Endothelial cell of hepatic sinusoid (primary cell): ENCODE results near the gene PNPLA6.

Source experiments
- in situ Hi-C: cut with HindIII; loops from 2 replicates; pipeline ENCODE4 v1.10.0; 2017; ENCODE audit warnings: low sequenced_read_pairs

The PNPLA6 gene

GRCh38 chr19:7535047-7535997 is at the start of gene PNPLA6:
Gene PNPLA6, plus strand, starts transcription at chr19:7535717. Its CDS starts 72 bp downstream, at chr19:7535789.
- in situ Hi-C loops = no loop called here

GRCh38 chr19:7486923-7487322 is 48.6 kb upstream of the PNPLA6 start:
- in situ Hi-C loops = no loop called here

GRCh38 chr19:7488736-7489353 is 46.7 kb upstream of the PNPLA6 start, which contains the start of gene PEX11G:
Gene PEX11G, minus strand, starts transcription at chr19:7489035. Its CDS starts 25 bp downstream, at chr19:7489010.
- in situ Hi-C loops = no loop called here

DNA sequence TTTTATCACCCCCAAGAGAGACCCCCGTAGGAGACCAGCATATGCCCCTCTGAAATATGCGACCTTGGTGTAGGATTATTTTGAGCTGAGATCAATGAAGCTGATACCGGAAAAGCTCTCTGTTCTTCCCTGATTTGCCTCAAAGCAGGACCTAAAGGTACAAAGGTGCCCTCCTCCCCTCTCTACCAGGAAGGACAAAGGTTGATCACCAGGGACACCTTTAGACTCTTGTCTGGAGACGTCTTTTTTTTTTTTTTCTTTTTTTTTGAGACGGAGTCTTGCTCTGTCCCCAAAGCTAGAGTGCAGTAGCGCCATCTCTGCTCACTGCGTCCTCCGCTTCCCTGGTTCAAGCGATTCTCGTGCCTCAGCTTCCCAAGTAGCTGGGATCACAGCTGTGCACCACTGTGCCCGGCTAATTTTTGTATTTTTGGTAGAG is 45.9 kb upstream of the PNPLA6 start:
- in situ Hi-C loops = no loop called here

GRCh38 chr19:7492142-7492541 is 43.4 kb upstream of the PNPLA6 start:
- in situ Hi-C loops = no loop called here

DNA sequence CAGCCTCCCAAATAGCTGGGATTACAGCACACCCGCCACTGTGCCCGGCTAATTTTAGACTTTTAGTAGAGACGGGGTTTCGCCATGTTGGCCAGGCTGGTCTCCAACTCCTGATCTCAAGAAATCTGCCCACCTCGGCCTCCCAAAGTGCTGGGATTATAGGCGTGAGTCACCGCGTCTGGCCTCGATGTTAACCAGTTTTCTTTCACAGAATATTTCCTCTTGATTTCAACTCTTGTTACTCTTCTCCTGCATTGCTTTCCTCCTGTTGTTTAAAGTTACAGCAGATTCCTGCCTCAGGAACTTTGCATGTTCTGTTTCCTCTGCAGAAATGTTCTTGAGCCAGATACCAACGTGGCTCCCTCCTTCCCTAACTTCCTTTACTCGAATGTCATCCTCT is 43.0 kb upstream of the PNPLA6 start:
- in situ Hi-C loops = no loop called here

DNA sequence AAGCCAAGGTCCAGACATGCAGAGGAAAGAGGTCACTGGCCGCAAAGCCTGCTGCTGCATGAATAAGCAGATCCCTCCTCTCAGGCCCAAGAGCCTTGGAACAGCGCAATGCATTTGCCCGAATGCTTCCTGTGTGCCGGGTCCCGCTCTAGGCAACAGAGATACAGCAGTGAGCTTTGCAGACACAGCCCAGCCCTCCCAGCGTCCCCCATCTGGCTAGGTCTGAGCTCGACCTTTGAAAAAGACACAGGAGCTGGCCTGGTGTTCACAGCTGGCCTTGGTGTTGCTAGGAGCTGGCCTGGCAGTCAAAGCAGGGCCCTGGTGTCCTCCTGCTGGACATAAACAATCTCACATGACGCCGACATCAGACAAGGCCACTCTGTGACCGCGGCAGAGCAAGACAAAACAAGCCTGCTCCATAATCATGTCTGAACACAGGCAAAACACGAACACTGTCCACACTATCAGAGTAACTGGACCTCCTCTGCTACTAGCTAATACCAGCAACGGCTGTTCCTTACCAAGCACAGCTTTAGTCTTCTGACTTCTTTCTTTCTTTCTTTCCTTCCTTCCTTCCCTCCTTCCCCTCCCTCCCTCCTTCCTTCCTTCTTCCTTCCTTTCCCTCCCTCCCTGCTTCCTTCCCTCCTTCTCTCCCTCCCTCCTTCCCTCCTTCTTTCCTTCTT is 41.0 kb upstream of the PNPLA6 start:
- in situ Hi-C loops = no loop called here

DNA sequence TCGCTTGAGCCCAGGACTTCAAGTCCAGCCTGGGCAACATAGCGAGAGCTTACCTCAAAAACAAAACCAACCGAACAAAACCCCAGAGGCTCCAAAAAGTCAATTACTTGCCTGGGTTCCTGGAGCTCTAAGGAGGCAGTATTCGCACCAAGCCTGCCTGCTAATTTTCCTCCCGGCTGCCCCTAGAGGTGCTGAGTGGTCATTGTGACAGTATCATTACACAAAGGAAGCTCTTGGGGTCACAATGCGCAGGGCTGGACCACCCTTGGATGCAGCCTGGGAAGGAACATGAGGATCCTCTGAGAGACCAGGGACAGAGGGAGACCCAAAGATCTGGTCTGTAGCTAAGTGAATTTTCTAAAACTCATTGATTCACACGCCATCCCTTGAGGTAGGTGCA is 38.2 kb upstream of the PNPLA6 start:
- in situ Hi-C loops = no loop called here

DNA sequence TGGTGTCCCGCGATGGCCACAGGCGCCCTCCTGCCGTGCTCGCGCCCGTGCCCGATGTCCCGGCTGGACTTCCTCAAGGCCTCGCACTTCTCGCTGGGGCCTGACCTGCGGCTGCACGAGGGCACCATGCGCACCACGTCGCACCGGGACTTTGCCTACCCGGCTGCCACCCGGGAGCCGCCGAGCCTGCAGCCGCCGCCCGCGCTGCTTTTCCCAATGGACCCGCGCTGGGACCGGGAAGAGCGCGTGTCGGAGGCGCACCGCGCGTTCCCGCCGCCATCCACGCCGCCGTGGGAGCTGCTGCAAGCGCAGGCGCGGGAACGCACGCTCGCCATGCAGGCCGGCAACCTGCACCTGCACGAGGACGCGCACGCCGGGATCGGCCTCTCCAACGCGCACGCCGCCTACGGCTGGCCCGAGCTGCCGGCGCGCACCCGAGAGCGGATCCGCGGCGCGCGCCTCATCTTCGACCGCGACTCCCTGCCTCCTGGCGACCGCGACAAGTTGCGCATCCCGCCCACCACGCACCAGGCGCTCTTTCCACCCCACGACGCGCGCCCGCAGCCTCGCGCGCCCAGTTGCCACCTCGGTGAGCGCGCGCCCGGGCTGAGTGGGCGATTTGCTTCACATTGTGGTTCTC is 34.6 kb upstream of the PNPLA6 start:
- in situ Hi-C loops = no loop called here

DNA sequence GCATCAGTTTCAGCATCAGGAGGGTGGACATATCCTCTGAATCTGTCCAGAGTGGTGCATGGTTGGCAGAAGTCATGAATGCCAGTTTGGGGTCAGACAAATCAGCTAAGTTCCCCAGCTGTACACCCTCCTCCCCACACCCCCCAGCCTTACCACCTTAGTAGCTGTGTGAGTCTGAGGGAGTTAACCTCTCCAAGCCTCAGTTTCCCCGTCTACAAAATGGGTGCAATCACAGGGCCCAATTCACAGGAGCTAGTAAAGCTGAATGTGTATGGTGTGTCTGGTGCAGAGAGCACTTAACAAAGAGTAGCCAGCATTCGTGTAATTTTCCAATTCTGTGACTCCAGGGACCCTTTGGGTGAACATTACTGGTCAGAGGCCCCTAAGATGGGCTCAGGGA is 33.0 kb upstream of the PNPLA6 start:
- in situ Hi-C loops = no loop called here

DNA sequence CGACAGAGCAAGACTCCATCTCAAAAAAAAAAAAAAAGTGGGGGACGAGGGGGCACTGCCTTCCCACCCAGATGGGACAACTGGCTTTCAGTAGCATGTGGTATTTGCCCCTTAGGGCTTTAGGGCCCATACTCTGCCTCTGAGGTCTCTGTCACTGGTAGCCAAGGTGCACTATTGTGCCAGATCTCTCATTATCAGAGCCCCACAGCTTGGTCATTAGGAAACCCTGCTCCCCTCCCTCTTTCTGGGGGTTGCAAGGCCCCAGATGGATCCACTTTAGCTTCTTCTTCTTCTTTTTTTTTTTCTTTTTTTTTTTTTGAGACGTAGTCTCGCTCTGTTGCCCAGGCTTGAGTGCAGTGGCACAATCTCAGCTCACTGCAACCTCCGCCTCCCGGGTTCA is 30.8 kb upstream of the PNPLA6 start:
- in situ Hi-C loops = no loop called here

GRCh38 chr19:7505288-7505681 is 30.2 kb upstream of the PNPLA6 start:
- in situ Hi-C loops = no loop called here

DNA sequence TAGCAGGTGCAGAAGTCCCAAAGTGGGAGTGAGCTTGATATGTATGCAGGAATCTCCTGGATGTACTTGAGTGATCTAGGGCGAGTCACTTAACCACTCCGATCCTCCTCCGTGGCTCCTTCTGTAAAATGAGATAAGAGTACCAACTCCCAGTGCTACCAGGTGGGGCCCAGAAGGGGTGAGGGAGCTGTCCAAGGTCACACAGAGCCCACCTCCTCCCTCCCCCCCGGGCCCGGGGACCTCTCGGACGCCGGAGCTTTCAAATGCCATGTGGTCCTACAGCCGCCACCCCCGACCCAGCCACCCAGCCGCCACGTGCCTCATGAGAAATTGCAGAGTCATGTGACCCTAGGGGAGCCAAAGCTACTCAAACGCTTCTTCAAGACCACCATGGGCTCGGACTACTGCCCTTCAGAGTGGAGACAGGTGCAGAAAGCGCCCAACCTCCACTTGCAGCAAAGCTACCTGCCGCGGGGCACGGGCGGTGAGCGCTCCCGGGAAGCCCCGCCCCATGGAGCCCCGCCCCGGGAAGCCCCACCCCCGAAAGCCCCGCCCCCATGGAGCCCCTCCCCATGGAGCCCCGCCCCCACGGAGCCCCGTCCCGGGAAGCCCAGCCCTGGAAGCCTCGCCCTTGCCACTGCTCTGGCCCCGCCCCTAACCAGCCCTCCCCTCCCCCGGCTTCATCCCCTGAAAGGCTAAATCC is 29.7 kb upstream of the PNPLA6 start:
- in situ Hi-C loops = no loop called here

DNA sequence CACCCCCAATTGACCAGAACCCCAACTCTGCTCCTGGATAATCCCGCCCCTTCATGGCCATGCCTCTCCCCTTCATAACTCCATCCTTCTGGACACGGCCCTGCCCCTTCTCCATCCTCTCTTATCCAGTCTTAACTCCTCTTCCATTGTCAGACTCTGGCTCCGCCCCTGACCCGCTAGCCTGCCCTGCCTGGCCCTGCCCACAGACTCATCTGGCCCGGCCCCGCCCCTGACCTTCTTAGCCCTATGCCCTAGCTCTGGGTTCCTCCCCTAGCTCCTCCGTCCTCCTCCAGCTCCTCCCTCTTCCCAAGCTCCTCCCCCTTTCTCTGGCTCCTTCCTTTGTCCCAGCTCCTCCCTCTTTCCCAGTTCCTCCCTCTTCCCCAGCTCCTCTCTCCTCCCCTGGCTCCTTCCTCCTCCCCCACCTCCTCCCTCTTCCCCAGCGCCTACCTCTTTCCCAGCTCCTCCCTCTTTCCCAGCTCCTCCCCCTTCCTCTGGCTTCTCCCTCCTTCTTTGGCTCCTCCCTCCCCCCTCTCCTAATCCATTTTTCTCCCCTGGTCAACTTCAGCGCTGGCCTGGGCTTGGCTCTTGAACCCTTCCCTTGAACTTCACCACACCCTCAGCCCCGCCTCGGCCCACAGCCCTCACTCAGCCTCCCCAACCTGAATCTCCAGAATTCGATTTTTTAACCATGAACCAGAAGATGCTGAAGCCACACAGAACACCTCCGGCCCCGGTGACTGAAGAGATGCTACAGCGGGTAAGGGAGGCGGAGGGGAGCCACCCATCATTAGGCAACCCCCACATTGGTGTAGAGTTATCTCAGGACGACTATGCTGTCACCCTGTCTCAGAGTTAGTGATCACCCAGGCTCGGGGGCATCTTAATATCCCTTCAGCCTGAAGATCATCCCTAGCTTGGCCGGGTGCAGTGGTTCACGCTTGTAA is 28.9 kb upstream of the PNPLA6 start:
- in situ Hi-C loops = no loop called here

- in situ Hi-C loops = no loop called here
These were observed 27.6 kb upstream of the PNPLA6 start for GRCh38 chr19:7507884-7508283.

DNA sequence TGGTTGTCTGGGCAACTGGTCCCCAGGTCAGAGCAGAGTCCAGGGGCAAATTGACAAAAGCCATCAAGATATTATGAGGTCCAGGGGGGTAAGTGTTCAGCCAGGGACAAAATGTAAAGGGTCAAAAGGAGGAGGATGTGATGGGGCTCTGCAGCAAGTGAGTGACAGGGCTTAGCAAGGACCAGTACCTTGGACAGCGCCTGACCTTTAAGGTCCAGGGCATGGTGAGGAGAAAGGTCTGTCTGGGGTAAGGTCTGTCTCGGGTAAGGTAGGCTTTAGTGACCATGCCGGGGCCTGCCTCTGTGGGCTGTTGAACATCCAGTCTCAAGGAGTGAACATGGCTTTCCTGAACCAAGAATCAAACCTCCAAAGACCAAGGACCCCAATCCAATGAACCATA is 25.9 kb upstream of the PNPLA6 start:
- in situ Hi-C loops = no loop called here

GRCh38 chr19:7512400-7512851 is 23.1 kb upstream of the PNPLA6 start:
- in situ Hi-C loops = no loop called here

DNA sequence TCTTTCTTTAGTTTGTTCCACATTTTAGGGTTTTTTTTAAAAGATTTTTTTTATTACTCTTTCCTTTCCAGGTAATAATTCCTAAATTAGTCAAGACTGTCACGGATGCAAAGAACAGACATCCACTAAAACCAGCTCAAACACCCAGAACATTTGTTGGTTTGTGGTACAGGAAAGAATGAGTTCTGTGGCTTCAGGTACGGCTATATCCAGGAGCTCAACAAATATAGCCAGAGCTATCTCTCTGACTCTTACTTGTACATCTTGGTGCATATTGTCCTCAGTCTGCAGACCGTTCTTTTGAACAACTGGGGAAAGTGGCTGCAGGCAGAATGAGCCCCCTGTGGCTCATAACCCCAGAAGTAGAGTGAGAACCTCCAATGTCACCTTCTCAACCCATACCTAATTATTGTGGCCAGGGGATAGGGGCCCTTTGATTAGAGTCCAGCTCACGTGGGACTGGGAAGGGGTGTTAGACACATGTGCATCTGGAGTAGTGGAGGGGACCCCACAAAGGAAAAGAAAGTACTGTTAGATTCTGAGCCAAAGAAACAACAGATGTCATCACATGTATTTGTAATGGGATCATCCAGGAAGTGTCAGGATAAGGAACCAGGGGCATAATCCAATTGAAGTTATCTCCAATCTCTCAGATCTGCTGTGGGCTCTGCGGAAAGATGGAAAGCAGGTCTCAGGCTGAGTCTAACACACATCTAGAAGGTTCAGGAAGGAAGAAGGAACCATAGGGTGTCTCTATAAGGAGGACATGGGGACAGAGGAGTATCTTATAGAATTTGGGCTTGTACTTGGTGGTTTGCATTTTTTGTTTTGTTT is 21.5 kb upstream of the PNPLA6 start:
- in situ Hi-C loops = no loop called here
